HepG2 (cell line): ENCODE data around the gene OLAH. TPM values are rescaled to one million over a fixed set of nuclear protein-coding genes. Genes with fewer than 3 reads are reported as not detected.
A peak's percentile ranks its signal among the peaks of the same experiment; 100 is the strongest.

Experiments
- ATAC-seq: fragments of 200-7000 bp; cut with Tn5 transposase; 3 replicates; pipeline ENCODE4 v1.9.1; 2020; ENCODE audit warnings: mild to moderate bottlenecking, moderate library complexity
- BruUV-seq: library from RNA; stranded (reverse); fragments of 400-500 nt; replicated peaks from 2 replicates; lab custom pipeline; 2021; lab: Mats Ljungman, UMichigan
- CTCF ChIA-PET: fragments of 300-600 bp; formaldehyde crosslinking; extraction: SDS; loops from one replicate; lab custom pipeline; 2021; ENCODE audit warnings: low total read pairs, inconsistent platforms, low intra/inter-chr PET ratio; lab: Yijun Ruan, JAX
- POLR2A ChIA-PET: fragments of 350-600 bp; sonication (Branson Sonifier 250); formaldehyde crosslinking; loops from one replicate; lab custom pipeline; 2020; ENCODE audit warnings: antibody characterized with exemption, inconsistent platforms; lab: Yijun Ruan, JAX
- DNase-seq: peaks from one replicate; pipeline ENCODE4 v3.0.0-alpha.2; 2015; ENCODE audit warnings: low spot score
- FAIRE-seq: peaks from 3 replicates; lab custom pipeline; 2011; peaks lifted over from hg19 to GRCh38; lab: Jason Lieb, UNC
- H2AFZ ChIP-seq: one replicate; pipeline ENCODE4 v1.6.1; 2011; ENCODE audit warnings: low read length, inconsistent platforms
- H3K27ac ChIP-seq: fragments of 300-600 bp; 3 replicates; pipeline ENCODE4 v1.8.0; 2011; ENCODE audit warnings: mixed run types, mild to moderate bottlenecking, mixed read lengths, low read length, inconsistent platforms; ENCODE audit not compliant: insufficient read depth; ENCODE audit errors: extremely low read length
- H3K27me3 ChIP-seq, 2 experiments: fragments of 200-600 bp in 1 of 2; 2 replicates in 1 of 2; 3 replicates in 1 of 2; pipeline versions ENCODE4 v1.6.0 to v1.8.0; 2011; ENCODE audit warnings: low read length in 2 of 2, mild to moderate bottlenecking in 2 of 2, moderate library complexity in 2 of 2, inconsistent platforms in 1 of 2; ENCODE audit not compliant: insufficient read depth in 2 of 2, control insufficient read depth in 1 of 2
- H3K36me3 ChIP-seq, 2 experiments: fragments of 200-600 bp in 1 of 2; replicated peaks in 1 of 2; 2 replicates in 1 of 2; 3 replicates in 1 of 2; pipeline versions ENCODE4 v1.5.1 to v1.8.0; 2011; ENCODE audit warnings: low read length in 2 of 2, inconsistent platforms in 1 of 2; ENCODE audit not compliant: insufficient read depth in 2 of 2, control insufficient read depth in 1 of 2
- H3K4me1 ChIP-seq: 2 replicates; pipeline ENCODE4 v1.5.1; 2012; ENCODE audit warnings: low read length, inconsistent platforms; ENCODE audit not compliant: insufficient read depth
- H3K4me2 ChIP-seq: 2 replicates; pipeline ENCODE4 v1.6.0; 2011; ENCODE audit warnings: low read depth, low read length, inconsistent platforms
- H3K4me3 ChIP-seq, 3 experiments: fragments of 200-600 bp in 1 of 3; sonication (generic), shearing (Covaris generic) in 1 of 3; replicated peaks in 1 of 3; 2 replicates each; pipeline ENCODE4 v1.5.1; 2011 to 2016; ENCODE audit warnings: low read length in 3 of 3, inconsistent platforms in 2 of 3, low read depth in 2 of 3, mild to moderate bottlenecking in 2 of 3, control low read depth in 1 of 3, mixed read lengths in 1 of 3; ENCODE audit not compliant: insufficient read depth in 1 of 3
- H3K79me2 ChIP-seq: one replicate; pipeline ENCODE4 v1.6.1; 2011; ENCODE audit warnings: low read length, inconsistent platforms; ENCODE audit not compliant: insufficient read depth
- H3K9ac ChIP-seq: 2 replicates; pipeline ENCODE4 v1.6.0; 2011; ENCODE audit warnings: mild to moderate bottlenecking, low read depth, low read length, inconsistent platforms; ENCODE audit not compliant: insufficient read depth
- H3K9me3 ChIP-seq: 2 replicates; pipeline ENCODE4 v1.5.1; 2012; ENCODE audit warnings: mild to moderate bottlenecking, low read length
- H4K20me1 ChIP-seq: 2 replicates; pipeline ENCODE4 v1.6.0; 2011; ENCODE audit warnings: inconsistent platforms, mild to moderate bottlenecking, low read length, moderate library complexity; ENCODE audit not compliant: insufficient read depth
- AHR ChIP-seq: IDR thresholded peaks from 2 replicates; pipeline ENCODE4 v1.6.1; 2018; ENCODE audit warnings: missing genetic modification reagents, missing compliant biosample characterization
- ARID2 ChIP-seq: sonication (generic); formaldehyde crosslinking; IDR thresholded peaks from 2 replicates; pipeline ENCODE4 v1.8.1; 2022; ENCODE audit warnings: mild to moderate bottlenecking, missing genetic modification reagents, borderline replicate concordance
- CTCF ChIP-seq: sonication (generic); formaldehyde crosslinking; IDR thresholded peaks from 2 replicates; pipeline ENCODE4 v1.5.0; 2020; ENCODE audit warnings: mild to moderate bottlenecking, missing genetic modification reagents, moderate library complexity
- FOXO1 ChIP-seq: sonication (generic); formaldehyde crosslinking; IDR thresholded peaks from 2 replicates; pipeline ENCODE4 v1.4.0; 2020; ENCODE audit warnings: missing genetic modification reagents
- KDM3A ChIP-seq: IDR thresholded peaks from 2 replicates; pipeline ENCODE4 v1.6.1; 2018; ENCODE audit warnings: low read depth, missing compliant biosample characterization
- MATR3 ChIP-seq: sonication (generic); formaldehyde crosslinking; IDR thresholded peaks from 2 replicates; pipeline ENCODE4 v1.4.0; 2020; ENCODE audit warnings: missing genetic modification reagents
- MAZ ChIP-seq, 2 experiments: sonication (generic) in 1 of 2; formaldehyde crosslinking in 1 of 2; IDR thresholded peaks; 2 replicates each; pipeline versions ENCODE4 v1.5.0 to v1.6.1; 2012 to 2020; ENCODE audit warnings: low read depth in 2 of 2, mild to moderate bottlenecking in 2 of 2, borderline replicate concordance in 1 of 2, improper control_type of control experiment in 1 of 2, low read length in 1 of 2, missing genetic modification reagents in 1 of 2, moderate library complexity in 1 of 2
- MYNN ChIP-seq: sonication (generic); formaldehyde crosslinking; IDR thresholded peaks from 2 replicates; pipeline ENCODE4 v1.4.0; 2020; ENCODE audit warnings: mild to moderate bottlenecking, low read depth, missing genetic modification reagents
- NBN ChIP-seq: fragments of 450-650 bp; conservative IDR thresholded peaks from 2 replicates; pipeline ENCODE4 v1.6.1; 2017
- SRSF4 ChIP-seq: fragments of 200-400 bp; formaldehyde crosslinking; IDR thresholded peaks from one replicate; pipeline ENCODE4 v1.6.1; 2018; ENCODE audit warnings: mild to moderate bottlenecking, low read depth, low read length, moderate library complexity; ENCODE audit not compliant: poor library complexity, severe bottlenecking
- STAG1 ChIP-seq: sonication (generic); formaldehyde crosslinking; IDR thresholded peaks from 2 replicates; pipeline ENCODE4 v1.4.0; 2020; ENCODE audit warnings: missing genetic modification reagents
- TBL1XR1 ChIP-seq: fragments of 150-350 bp; IDR thresholded peaks from 2 replicates; pipeline ENCODE4 v1.6.1; 2014; ENCODE audit warnings: borderline replicate concordance, low read length; ENCODE audit not compliant: partially characterized antibody
- ZFP1 ChIP-seq: IDR thresholded peaks from 2 replicates; pipeline ENCODE4 v1.6.1; 2016
- ZNF296 ChIP-seq: sonication (generic); formaldehyde crosslinking; conservative IDR thresholded peaks from 2 replicates; pipeline ENCODE4 v1.5.0; 2020; ENCODE audit warnings: mild to moderate bottlenecking, missing genetic modification reagents
- ZNF501 ChIP-seq: sonication (generic); formaldehyde crosslinking; IDR thresholded peaks from 2 replicates; pipeline ENCODE4 v1.5.1; 2020; ENCODE audit warnings: mild to moderate bottlenecking, moderate library complexity, missing genetic modification reagents
- ZNF607 ChIP-seq: sonication (generic); formaldehyde crosslinking; IDR thresholded peaks from 2 replicates; pipeline ENCODE4 v1.5.1; 2020; ENCODE audit warnings: missing genetic modification reagents, mild to moderate bottlenecking, borderline replicate concordance
- ZNF777 ChIP-seq: sonication (generic); formaldehyde crosslinking; IDR thresholded peaks from 2 replicates; pipeline ENCODE4 v1.4.0; 2020; ENCODE audit warnings: missing genetic modification reagents
- WGBS: methylation state at CpG from one replicate; pipeline ENCODE4 v1.1.6; 2017; ENCODE audit warnings: low lambda C conversion rate; 5-methylcytosine and 5-hydroxymethylcytosine counted together
- in situ Hi-C: cut with HindIII; loops from 2 replicates; pipeline ENCODE4 v1.10.0; 2017; ENCODE audit warnings: low pct_unique_long_range_greater_than_20kb; ENCODE audit not compliant: extremely low pct_ligation_motif_present
- intact Hi-C: fragments of 100-400 bp; cut with micrococcal nuclease; formaldehyde crosslinking; loops from one replicate; pipeline ENCODE4 v1.10.0; 2022; ENCODE audit not compliant: unreplicated experiment
- polyA plus RNA-seq, 8 experiments: library from polyadenylated mRNA; depleted of rRNA in 3 of 8; stranded (reverse) in 7 of 8; unstranded in 1 of 8; fragments of >200 nt; fragmentation: Illumina TruSeq in 4 of 8; extraction: Trizol in 4 of 8; gene quantifications; 2 replicates each; pipeline versions ENCODE4 v1.2.1 to v1.2.3, GENCODE V29; 2011 to 2016; ENCODE audit warnings: low read depth in 4 of 8, missing spikeins in 1 of 8, mixed read lengths in 1 of 8; ENCODE audit not compliant: insufficient read depth in 1 of 8
- total RNA-seq, 5 experiments: library from RNA; depleted of rRNA; stranded (reverse); fragments of >200 nt; fragmentation: Illumina TruSeq; extraction: Trizol; gene quantifications; 2 replicates each; pipeline ENCODE4 v1.2.3, GENCODE V29; 2016; ENCODE audit warnings: low read depth in 1 of 5
- TF ChIP-seq, protein P1 (sequence below): IDR thresholded peaks from 2 replicates; pipeline ENCODE4 v1.6.1; 2016; ENCODE audit warnings: low read depth, borderline replicate concordance

The OLAH gene
- total and polyA plus RNA-seq, 2 of the 13 experiments (the other 11 are each of a cell fraction or from before 2014, with no cell fraction given) = 0.13 TPM; not detected in 1

DNA sequence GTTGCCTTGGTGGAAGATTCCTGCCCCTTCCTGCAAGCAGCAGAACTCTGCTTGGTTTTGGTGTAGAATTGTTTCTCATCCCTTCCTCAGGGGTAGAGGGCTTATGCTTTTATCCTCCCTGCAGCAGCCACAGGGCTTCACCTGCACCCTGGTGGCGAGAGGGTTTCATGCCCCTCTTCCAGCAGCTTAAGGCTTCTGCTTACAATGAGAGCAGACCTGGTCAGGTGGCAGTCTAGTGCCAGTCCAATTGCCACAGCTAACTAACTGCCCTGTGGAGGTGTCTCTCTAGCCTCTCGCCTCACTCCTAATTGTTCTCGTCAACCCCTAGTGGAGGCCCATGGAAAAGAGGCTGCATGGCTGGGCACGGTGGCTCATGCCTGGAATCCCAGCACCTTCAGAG is 25.5 kb downstream of the OLAH start:
- in situ Hi-C loops = no loop called here
- 0 out of 2 replicates have a peak, but pooled peaks cover 8% of the 10 kb centered on the region for H3K9me3 ChIP-seq
- H2AFZ ChIP-seq = no peak overlapping the region
- 0 out of 2 replicates have a peak, but pooled peaks cover 7% of the 10 kb centered on the region for H3K4me1 ChIP-seq
- WGBS = 43% methylated on average over 4 of the region's 4 CpGs
- intact Hi-C loops = no loop called here
- no peaks in the 10 kb centered on the region for H3K27me3 ChIP-seq
- H3K36me3 ChIP-seq = no peaks in the 10 kb centered on the region
- ChIA-PET CTCF (no interaction called here), POLR2A (no interaction called here)
- ATAC-seq = peak; percentile 90
- no peak overlapping the region for H3K4me3 ChIP-seq
- no peak for FAIRE-seq
- H3K27ac ChIP-seq = no peak overlapping the region
- BruUV-seq = no TSS peak
- no peak for DNase-seq
- no peak overlapping the region for H3K9ac ChIP-seq
- H3K4me2 ChIP-seq = no peak overlapping the region
- H4K20me1 ChIP-seq = no peaks in the 10 kb centered on the region
- H3K79me2 ChIP-seq = no peaks in the 10 kb centered on the region
- TF ChIP-seq FOXO1 (CRISPR knock-in tag) (no peak), CTCF (CRISPR knock-in tag) (peak; percentile 27; the same call in 1 of the 2 replicates), MAZ (IDR thresholded peaks at IDR 0.05; ENCODE audit: borderline replicate concordance, low read depth, low read length) (no peak), MAZ (CRISPR knock-in tag; IDR thresholded peaks at IDR 0.05; ENCODE audit: low read depth) (no peak), ZFP1 (no peak), STAG1 (CRISPR knock-in tag) (peak; percentile 39), ZNF296 (no peak), ZNF777 (CRISPR knock-in tag) (no peak), ZNF501 (no peak), KDM3A (no peak), ZNF607 (no peak), NBN (no peak), MATR3 (CRISPR knock-in tag) (no peak), SRSF4 (no peak), ARID2 (no peak), AHR (CRISPR knock-in tag) (no peak), MYNN (CRISPR knock-in tag) (no peak), TBL1XR1 (no peak)
- TF ChIP-seq, protein P1, sequence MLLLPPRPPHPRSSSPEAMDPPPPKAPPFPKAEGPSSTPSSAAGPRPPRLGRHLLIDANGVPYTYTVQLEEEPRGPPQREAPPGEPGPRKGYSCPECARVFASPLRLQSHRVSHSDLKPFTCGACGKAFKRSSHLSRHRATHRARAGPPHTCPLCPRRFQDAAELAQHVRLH (CRISPR knock-in tag) = no peak
